Endothelial cell of umbilical vein (primary cell): ENCODE results near the gene RAB3B. TPM values are rescaled to one million over a fixed set of nuclear protein-coding genes. Genes with fewer than 3 reads are reported as not detected.

Experiments
- BruUV-seq: library from RNA; stranded (reverse); fragments of 400-500 nt; replicated peaks from 2 replicates; lab custom pipeline; 2021; lab: Mats Ljungman, UMichigan
- CTCF ChIA-PET: fragments of 300-600, 350-600 bp; sonication (Branson Sonifier 250); formaldehyde crosslinking; loops from one replicate; lab custom pipeline; 2021; ENCODE audit warnings: antibody characterized with exemption, inconsistent platforms; lab: Charles Lee
- POLR2A ChIA-PET: fragments of 300-600, 350-600 bp; sonication (Branson Sonifier 250); formaldehyde crosslinking; loops from one replicate; lab custom pipeline; 2021; ENCODE audit warnings: antibody characterized with exemption, inconsistent platforms; lab: Charles Lee
- DNase-seq: peaks from one replicate; pipeline ENCODE4 v3.0.0-alpha.2; 2011; ENCODE audit warnings: low read depth, low spot score
- FAIRE-seq: peaks from 2 replicates; lab custom pipeline; 2011; peaks lifted over from hg19 to GRCh38; lab: Jason Lieb, UNC
- H2AFZ ChIP-seq: 2 replicates; pipeline ENCODE4 v1.6.0; 2012; ENCODE audit warnings: low read depth, low read length, control low read depth, inconsistent platforms
- H3K27ac ChIP-seq: 2 replicates; pipeline ENCODE4 v1.5.1; 2011; ENCODE audit warnings: low read depth, mild to moderate bottlenecking, control low read depth, low read length, moderate library complexity; ENCODE audit not compliant: insufficient read depth
- H3K27me3 ChIP-seq, 2 experiments: 2 replicates each; pipeline versions ENCODE4 v1.6.0 to v1.6.1; 2011; ENCODE audit warnings: low read length in 2 of 2, mixed read lengths in 1 of 2; ENCODE audit not compliant: control insufficient read depth in 2 of 2, insufficient read depth in 2 of 2
- H3K36me3 ChIP-seq, 2 experiments: 2 replicates in 1 of 2; 3 replicates in 1 of 2; pipeline ENCODE4 v1.5.1; 2011; ENCODE audit warnings: low read length in 2 of 2, mild to moderate bottlenecking in 1 of 2, moderate library complexity in 1 of 2; ENCODE audit not compliant: control insufficient read depth in 2 of 2, insufficient read depth in 2 of 2; ENCODE audit errors: extremely low read depth in 1 of 2
- H3K4me1 ChIP-seq: 3 replicates; pipeline ENCODE4 v1.5.1; 2011; ENCODE audit warnings: mild to moderate bottlenecking, low read length; ENCODE audit not compliant: control insufficient read depth, insufficient read depth; ENCODE audit errors: extremely low read depth
- H3K4me2 ChIP-seq: 2 replicates; pipeline ENCODE4 v1.6.1; 2011; ENCODE audit warnings: low read length, control low read depth, mixed read lengths; ENCODE audit not compliant: insufficient read depth
- H3K4me3 ChIP-seq, 3 experiments: fragments of 200-600 bp in 1 of 3; sonication (generic), shearing (Covaris generic) in 1 of 3; replicated peaks in 1 of 3; 2 replicates each; pipeline ENCODE4 v1.5.1; 2011 to 2016; ENCODE audit warnings: control low read depth in 3 of 3, low read length in 3 of 3, mild to moderate bottlenecking in 2 of 3, inconsistent platforms in 1 of 3, low read depth in 1 of 3, moderate library complexity in 1 of 3; ENCODE audit not compliant: insufficient read depth in 1 of 3
- H3K79me2 ChIP-seq: 2 replicates; pipeline ENCODE4 v1.6.0; 2012; ENCODE audit warnings: low read length, inconsistent platforms; ENCODE audit not compliant: control insufficient read depth, insufficient read depth
- H3K9ac ChIP-seq: replicated peaks from 2 replicates; pipeline ENCODE3; 2011; ENCODE audit warnings: low read length, control low read depth; ENCODE audit not compliant: insufficient read depth; ENCODE audit errors: extremely low read depth
- H3K9me1 ChIP-seq: replicated peaks from 3 replicates; pipeline ENCODE4 v1.6.0; 2011; ENCODE audit warnings: mild to moderate bottlenecking, low read length; ENCODE audit not compliant: control insufficient read depth, insufficient read depth; ENCODE audit errors: extremely low read depth
- H3K9me3 ChIP-seq: replicated peaks from 2 replicates; pipeline ENCODE4 v1.5.1; 2012; ENCODE audit warnings: low read length, inconsistent platforms; ENCODE audit not compliant: control insufficient read depth, insufficient read depth
- H4K20me1 ChIP-seq: replicated peaks from 2 replicates; pipeline ENCODE3; 2011; ENCODE audit warnings: mild to moderate bottlenecking, low read length; ENCODE audit not compliant: control insufficient read depth, insufficient read depth; ENCODE audit errors: extremely low read depth
- CTCF ChIP-seq, 2 donors: IDR thresholded peaks; 1 replicate in 1 of 2; 2 replicates in 1 of 2; pipeline ENCODE4 v1.5.1; 2011; ENCODE audit warnings: low read length in 2 of 2, mild to moderate bottlenecking in 2 of 2, moderate library complexity in 2 of 2, control low read depth in 1 of 2, inconsistent platforms in 1 of 2, low read depth in 1 of 2; ENCODE audit not compliant: insufficient read depth in 1 of 2; ENCODE audit errors: extremely low read depth in 1 of 2
- EZH2 ChIP-seq: IDR thresholded peaks from 2 replicates; pipeline ENCODE4 v1.6.1; 2012; ENCODE audit warnings: borderline replicate concordance, low read depth, mild to moderate bottlenecking, moderate library complexity, low read length, inconsistent platforms; ENCODE audit not compliant: severe bottlenecking
- FOS ChIP-seq: IDR thresholded peaks from 2 replicates; pipeline ENCODE4 v1.6.1; 2011; ENCODE audit warnings: mild to moderate bottlenecking, low read length, moderate library complexity, borderline replicate concordance; ENCODE audit not compliant: insufficient read depth
- GATA2 ChIP-seq: IDR thresholded peaks from 2 replicates; pipeline ENCODE4 v1.7.0; 2011; ENCODE audit warnings: low read depth, mild to moderate bottlenecking, moderate library complexity, mixed read lengths, low read length; ENCODE audit not compliant: insufficient read length, insufficient read depth
- JUN ChIP-seq: IDR thresholded peaks from 2 replicates; pipeline ENCODE4 v1.6.1; 2011; ENCODE audit warnings: borderline replicate concordance, low read depth; ENCODE audit not compliant: insufficient read length, insufficient read depth
- MAX ChIP-seq: IDR thresholded peaks from 2 replicates; pipeline ENCODE4 v1.6.1; 2011; ENCODE audit not compliant: insufficient read depth, insufficient read length
- MYC ChIP-seq: IDR thresholded peaks from one replicate; pipeline ENCODE4 v1.6.1; 2011; ENCODE audit warnings: mild to moderate bottlenecking, low read depth, low read length
- POLR2A ChIP-seq: IDR thresholded peaks from 2 replicates; pipeline ENCODE4 v1.6.1; 2012; ENCODE audit warnings: low read depth, mild to moderate bottlenecking, control low read depth, low read length
- POLR2AphosphoS5 ChIP-seq: IDR thresholded peaks from 2 replicates; pipeline ENCODE4 v1.6.1; 2012; ENCODE audit warnings: low read depth, mild to moderate bottlenecking, control low read depth, low read length, moderate library complexity; ENCODE audit not compliant: insufficient read depth
- dilution Hi-C: fragments of 300-500 bp; cut with MboI; formaldehyde crosslinking; loops from one replicate; pipeline ENCODE4 v1.15.0; 2019; ENCODE audit warnings: low sequenced_read_pairs; ENCODE audit not compliant: extremely low pct_ligation_motif_present
- intact Hi-C: fragments of 100-400 bp; cut with micrococcal nuclease; formaldehyde crosslinking; loops from one replicate; pipeline ENCODE4 v1.10.0; 2022
- polyA plus RNA-seq, 4 experiments: library from polyadenylated mRNA; depleted of rRNA in 3 of 4; stranded (reverse) in 3 of 4; unstranded in 1 of 4; fragments of >200 nt; gene quantifications; 2 replicates each; pipeline versions ENCODE4 v1.2.1 to v1.2.3, GENCODE V29; 2011 to 2012; ENCODE audit warnings: missing spikeins in 1 of 4
- total RNA-seq: library from RNA; stranded (reverse); gene quantifications from 2 replicates; pipeline ENCODE4 v1.2.3, GENCODE V29; 2021

Gene RAB3B
- total and polyA plus RNA-seq, 2 donors (not counting 3 experiments of a cell fraction or from before 2014, with no cell fraction given) = 4.1 to 10.4 TPM

- Histone ChIP-seq H3K27me3 (no peaks in the 10 kb centered on the region), H3K9me3 (no peaks in the 10 kb centered on the region), H3K4me1 (peaks cover 8% of the 10 kb centered on the region), H3K9me1 (no peaks in the 10 kb centered on the region), H3K79me2 (no peaks in the 10 kb centered on the region), H3K27ac (no peak overlapping the region), H3K9ac (no peak overlapping the region), H3K36me3 (no peaks in the 10 kb centered on the region), H4K20me1 (no peaks in the 10 kb centered on the region), H3K4me2 (no peak overlapping the region), H2AFZ (no peak overlapping the region), H3K4me3 (no peak overlapping the region)
- ChIA-PET CTCF (interaction anchor here (0.7 kb wide), 1 partner anchor 11 kb away, joined by 3 read pairs; no protein-coding TSS in a partner anchor), POLR2A (no interaction called here)
- intact Hi-C loops (no loop called here), dilution Hi-C loops (no loop called here)
- no peak for TF ChIP-seq EZH2
- TF ChIP-seq POLR2A = no peak
- no peak for TF ChIP-seq JUN
- TF ChIP-seq GATA2 = no peak
- TF ChIP-seq FOS = no peak
- no peak for TF ChIP-seq CTCF (IDR thresholded peaks at IDR 0.05; ENCODE audit: extremely low read depth in 1 of 2, insufficient read depth in 1 of 2, low read depth in 1 of 2, low read length in 2 of 2)
- no peak for TF ChIP-seq MYC
- TF ChIP-seq POLR2AphosphoS5 = no peak
- TF ChIP-seq MAX = no peak
- FAIRE-seq (no peak), DNase-seq (no peak)
- BruUV-seq = no TSS peak
Observed at GRCh38 chr1:51952638-51953037, 37.9 kb downstream of the RAB3B start.
